ENCODE measurements around the gene AANAT.

Gene AANAT

GRCh38 chr17:76478730-76479514 is 11.5 kb downstream of the AANAT start:
- in situ Hi-C loops (cut with HindIII; ENCODE audit: low pct_ligation_motif_present, low pct_unique_long_range_greater_than_20kb, low sequenced_read_pairs): no loop called here
- DNase-seq: no peak

GRCh38 chr17:76479515-76480060 is 12.2 kb downstream of the AANAT start:
- DNase-seq: no peak

DNA sequence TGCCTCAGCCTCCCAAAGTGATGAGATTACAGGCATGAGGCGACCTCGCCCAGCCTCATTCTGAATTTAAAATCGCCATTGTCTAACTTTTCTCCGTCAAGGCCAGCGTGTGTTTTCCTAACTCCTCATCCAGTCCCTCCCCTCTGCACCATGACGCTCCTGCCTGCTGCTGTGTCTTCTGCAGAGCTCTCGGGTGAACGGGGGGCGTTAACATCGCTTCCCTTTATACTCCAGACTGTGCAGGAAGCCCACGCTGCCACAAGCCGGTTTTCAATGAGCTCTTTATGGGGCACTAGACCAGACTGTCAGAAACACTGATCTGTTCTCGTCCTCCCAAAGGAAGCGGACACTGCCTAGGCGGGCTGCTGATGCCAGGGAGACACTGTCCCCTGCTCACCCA is 13.2 kb downstream of the AANAT start:
- in situ Hi-C loops (cut with HindIII; ENCODE audit: low pct_ligation_motif_present, low pct_unique_long_range_greater_than_20kb, low sequenced_read_pairs): no loop called here

More at GRCh38 chr17:76479515-76480060, 12.2 kb downstream of the AANAT start:
- in situ Hi-C loops (cut with HindIII; ENCODE audit: low pct_ligation_motif_present, low pct_unique_long_range_greater_than_20kb, low sequenced_read_pairs): no loop called here

DNA sequence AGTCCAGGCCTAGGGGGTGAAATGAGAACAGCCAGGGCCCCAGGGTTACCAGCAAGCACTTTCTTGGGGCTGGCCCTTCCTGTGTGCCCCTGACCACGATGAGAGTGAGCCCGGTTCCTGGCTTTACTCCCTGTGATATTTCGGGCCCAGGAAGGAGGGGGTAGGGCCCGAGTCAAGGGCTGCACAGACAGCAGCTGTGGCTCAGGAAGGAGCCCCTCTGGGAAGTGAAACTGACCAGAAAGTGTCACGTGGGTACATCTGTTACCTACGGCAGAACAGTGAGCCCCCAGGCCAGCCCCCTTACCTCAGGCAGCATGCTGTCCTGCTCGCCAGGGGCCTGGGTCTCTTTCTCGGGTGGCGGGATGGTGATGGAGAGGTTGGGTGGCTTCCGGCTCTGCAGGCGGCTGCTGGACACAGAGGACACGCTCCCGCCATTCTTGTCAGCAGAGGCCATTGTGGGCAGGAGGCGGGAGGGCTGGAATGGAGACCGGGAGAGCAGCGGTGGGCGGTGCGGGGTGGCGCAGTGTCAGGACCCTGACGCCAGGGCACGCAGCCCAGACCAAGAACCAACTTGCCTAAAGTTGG is 13.8 kb downstream of the AANAT start:
- no peak for DNase-seq
- in situ Hi-C loops (cut with HindIII; ENCODE audit: low pct_ligation_motif_present, low pct_unique_long_range_greater_than_20kb, low sequenced_read_pairs): no loop called here

More for the DNA sequence above, 13.2 kb downstream of the AANAT start:
- DNase-seq: no peak

- in situ Hi-C loops (cut with HindIII; ENCODE audit: low pct_ligation_motif_present, low pct_unique_long_range_greater_than_20kb, low sequenced_read_pairs): no loop called here
- DNase-seq: no peak
Observed at GRCh38 chr17:76484228-76484725, 16.9 kb downstream of the AANAT start.

- in situ Hi-C loops (cut with HindIII; ENCODE audit: low pct_ligation_motif_present, low pct_unique_long_range_greater_than_20kb, low sequenced_read_pairs): no loop called here
- no peak for DNase-seq
Observed at GRCh38 chr17:76485569-76485968, 18.2 kb downstream of the AANAT start.

DNA sequence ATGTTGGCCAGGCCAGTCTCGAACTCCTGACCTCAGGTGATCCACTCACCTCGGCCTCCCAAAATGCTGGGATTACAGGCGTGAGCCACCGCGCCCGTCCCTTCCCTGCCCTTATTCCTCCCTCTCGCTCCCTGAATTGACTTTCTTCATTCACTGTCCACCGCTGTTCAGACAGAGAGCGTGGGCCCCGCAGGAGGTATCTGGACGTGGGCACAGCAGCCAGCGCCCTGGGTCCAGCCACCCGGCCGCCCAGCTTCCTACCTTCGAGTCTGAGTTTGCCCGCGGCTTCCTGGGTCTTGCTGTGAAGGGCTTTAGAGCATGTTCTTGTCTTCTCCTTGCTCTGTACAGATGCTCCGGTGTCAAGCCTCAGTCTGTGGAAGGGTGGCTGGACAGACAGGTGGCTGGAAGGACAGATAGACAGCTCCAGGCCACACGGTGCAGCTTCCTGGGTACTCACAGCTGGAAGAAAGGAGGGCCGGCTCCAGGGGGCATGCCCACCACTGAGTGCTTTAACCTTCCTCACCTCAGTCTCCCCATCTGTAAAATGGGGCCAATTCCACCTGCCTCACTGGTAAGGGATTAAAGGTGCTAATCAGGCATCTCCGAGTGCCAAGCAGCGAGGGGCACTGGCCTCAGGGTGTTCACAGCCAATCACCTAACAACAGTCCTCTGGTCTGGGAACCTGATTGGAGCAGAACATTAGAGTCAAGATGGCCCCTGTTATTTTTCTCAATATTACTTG is 20.2 kb downstream of the AANAT start:
- DNase-seq: no peak
- in situ Hi-C loops (cut with HindIII; ENCODE audit: low pct_ligation_motif_present, low pct_unique_long_range_greater_than_20kb, low sequenced_read_pairs): no loop called here

- in situ Hi-C loops (cut with HindIII; ENCODE audit: low pct_ligation_motif_present, low pct_unique_long_range_greater_than_20kb, low sequenced_read_pairs): no loop called here
Observed at GRCh38 chr17:76490112-76490710, 22.8 kb downstream of the AANAT start.

DNA sequence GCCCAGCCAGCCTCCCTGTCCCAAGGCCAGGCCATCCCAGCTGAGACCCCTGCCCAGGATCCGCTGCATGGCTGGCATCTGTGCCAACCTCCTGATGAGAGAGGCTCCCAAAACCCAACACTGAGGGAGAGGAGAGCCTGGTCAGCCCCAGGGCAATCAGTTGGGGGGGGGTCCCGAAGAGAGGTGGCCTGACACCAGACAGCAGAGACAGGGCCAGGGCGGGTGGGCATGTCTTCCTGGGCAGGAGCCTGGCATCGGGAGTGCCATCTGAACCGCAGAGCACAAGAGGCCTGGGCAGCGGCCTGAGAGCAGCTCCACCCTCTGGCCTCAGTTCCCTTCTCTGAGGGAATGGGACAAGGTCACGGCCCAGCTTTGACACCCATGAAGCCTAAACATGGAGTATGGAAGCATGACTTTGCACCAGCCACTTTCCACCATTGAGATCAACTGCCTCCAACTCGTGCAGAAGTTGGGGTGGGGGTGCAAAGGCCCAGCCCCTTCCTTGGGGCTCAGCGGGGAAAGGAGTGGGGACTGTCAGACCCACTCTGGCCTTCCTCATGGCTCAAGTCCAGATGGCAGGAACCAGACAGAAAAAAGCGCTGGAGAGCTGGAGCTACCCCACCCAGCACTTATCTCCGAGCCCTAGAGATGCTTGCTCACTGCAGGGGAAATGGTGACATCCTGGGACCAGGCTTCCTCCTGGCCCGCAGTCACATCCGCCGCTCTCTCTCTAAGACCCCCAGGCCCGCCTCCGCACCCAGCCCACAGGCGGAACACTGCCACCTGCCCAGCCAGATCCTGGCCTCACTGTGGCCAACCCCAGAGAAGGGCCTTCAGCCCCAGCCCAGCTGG is 24.1 kb downstream of the AANAT start:
- DNase-seq: no peak
- in situ Hi-C loops (cut with HindIII; ENCODE audit: low pct_ligation_motif_present, low pct_unique_long_range_greater_than_20kb, low sequenced_read_pairs): no loop called here

More at GRCh38 chr17:76490112-76490710, 22.8 kb downstream of the AANAT start:
- no peak for DNase-seq

- DNase-seq: no peak
- in situ Hi-C loops (cut with HindIII; ENCODE audit: low pct_ligation_motif_present, low pct_unique_long_range_greater_than_20kb, low sequenced_read_pairs): no loop called here
Observed at GRCh38 chr17:76492123-76492988, 25.0 kb downstream of the AANAT start.

GRCh38 chr17:76492989-76493501 is 25.6 kb downstream of the AANAT start:
- in situ Hi-C loops (cut with HindIII; ENCODE audit: low pct_ligation_motif_present, low pct_unique_long_range_greater_than_20kb, low sequenced_read_pairs): no loop called here
- DNase-seq: no peak

DNA sequence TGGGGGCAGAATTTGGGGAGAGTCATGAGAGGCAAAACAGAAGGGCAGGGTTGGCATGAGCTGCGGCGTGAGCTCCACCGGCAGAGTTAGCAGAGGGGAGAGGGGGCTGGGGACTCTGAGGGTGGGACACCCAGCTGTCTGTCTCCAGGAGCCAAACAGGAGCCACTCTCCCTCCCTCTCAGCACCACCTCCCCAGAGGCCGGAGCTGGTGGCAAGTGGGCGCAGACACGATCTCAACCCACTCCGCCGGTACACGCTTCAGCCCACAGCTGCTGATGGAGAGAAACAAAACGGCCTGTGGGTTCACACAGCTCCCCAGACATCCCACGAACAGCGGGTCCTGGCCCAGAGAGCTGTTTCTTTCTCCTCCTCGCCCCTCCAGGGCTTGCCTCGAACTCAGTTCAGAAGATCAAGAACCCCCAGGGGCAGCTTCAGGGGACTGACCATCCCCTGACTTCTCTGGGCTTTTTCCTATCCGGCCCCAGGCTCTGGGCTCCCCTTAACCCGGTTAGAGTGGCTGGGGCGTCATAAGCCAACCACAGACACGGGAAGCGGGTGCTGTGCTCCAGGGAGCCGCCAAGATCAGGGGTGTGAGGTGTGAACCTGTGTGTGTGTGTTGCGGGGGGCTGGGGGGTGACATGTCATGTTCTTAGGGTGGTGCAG is 26.2 kb downstream of the AANAT start:
- DNase-seq: no peak
- in situ Hi-C loops (cut with HindIII; ENCODE audit: low pct_ligation_motif_present, low pct_unique_long_range_greater_than_20kb, low sequenced_read_pairs): no loop called here

GRCh38 chr17:76495663-76496400 is 28.4 kb downstream of the AANAT start:
- no peak for DNase-seq

DNA sequence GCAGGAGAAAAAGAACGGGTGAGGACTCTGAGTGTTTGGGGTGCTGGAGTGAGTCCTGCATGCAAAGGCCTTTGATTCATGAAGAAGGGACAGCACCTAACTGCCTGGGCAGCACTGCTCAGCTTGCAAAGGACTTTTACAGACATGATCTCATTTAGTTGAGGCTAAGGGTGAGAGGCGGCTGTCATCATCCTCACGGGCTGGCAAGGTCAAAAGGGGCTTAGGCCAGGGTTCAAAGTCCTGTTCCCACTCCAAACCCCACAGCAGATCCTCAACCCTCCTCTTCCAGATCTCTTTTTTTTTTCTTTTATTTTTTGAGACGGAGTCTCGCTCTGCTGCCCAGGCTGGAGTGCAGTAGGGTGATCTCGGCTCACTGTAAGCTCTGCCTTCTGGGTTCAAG is 29.1 kb downstream of the AANAT start:
- in situ Hi-C loops (cut with HindIII; ENCODE audit: low pct_ligation_motif_present, low pct_unique_long_range_greater_than_20kb, low sequenced_read_pairs): no loop called here
- DNase-seq: no peak

More at GRCh38 chr17:76495663-76496400, 28.4 kb downstream of the AANAT start:
- in situ Hi-C loops (cut with HindIII; ENCODE audit: low pct_ligation_motif_present, low pct_unique_long_range_greater_than_20kb, low sequenced_read_pairs): no loop called here

- in situ Hi-C loops (cut with HindIII; ENCODE audit: low pct_ligation_motif_present, low pct_unique_long_range_greater_than_20kb, low sequenced_read_pairs): no loop called here
- no peak for DNase-seq
Observed at GRCh38 chr17:76497699-76497978, 30.2 kb downstream of the AANAT start.

All from ACHN (cell line).